Measurements from ENCODE around the gene MOBP.

The MOBP gene

GRCh38 chr3:39469945-39470344, 2.5 kb downstream of the MOBP start:
- no peaks in the 10 kb centered on the region for H3K9me2 ChIP-seq (replicated peaks; ENCODE audit: insufficient read depth, low read length)
- H3K9ac ChIP-seq (ENCODE audit: low read length), result no peak overlapping the region
- no peak overlapping the region for H3K4me2 ChIP-seq (ENCODE audit: low read depth, low read length, poor library complexity, severe bottlenecking)
- no peaks in the 10 kb centered on the region for H3F3A ChIP-seq (ENCODE audit: insufficient read depth)
- no peaks in the 10 kb centered on the region for H3K27me3 ChIP-seq (ENCODE audit: low read length)
- H4K20me1 ChIP-seq (ENCODE audit: low read depth, low read length), result no peaks in the 10 kb centered on the region; the same call in 1 of the 2 replicates
- no peaks in the 10 kb centered on the region for H3K79me2 ChIP-seq (ENCODE audit: insufficient read depth, low read length)
- no peaks in the 10 kb centered on the region for H3K9me3 ChIP-seq (ENCODE audit: insufficient read depth, low read length)
- no peak overlapping the region for H3K4me3 ChIP-seq (ENCODE audit: insufficient read depth, low read length, poor library complexity, severe bottlenecking)
- no peak overlapping the region for H3K27ac ChIP-seq (ENCODE audit: low read depth, low read length)
- TF ChIP-seq EZH2phosphoT487 (conservative IDR thresholded peaks at IDR 0.05; ENCODE audit: low read length), result no peak
- no peak for TF ChIP-seq CTCF (IDR thresholded peaks at IDR 0.05; ENCODE audit: insufficient read depth, low read length, poor library complexity, severe bottlenecking)
- no peak overlapping the region for H2AFZ ChIP-seq (ENCODE audit: low read depth, low read length, severe bottlenecking)
- H3K36me3 ChIP-seq (ENCODE audit: low read length), result no peaks in the 10 kb centered on the region

- Histone ChIP-seq H3K36me3 (ENCODE audit: low read length) (no peaks in the 10 kb centered on the region), H4K20me1 (ENCODE audit: low read depth, low read length) (no peaks in the 10 kb centered on the region), H3F3A (ENCODE audit: insufficient read depth) (no peaks in the 10 kb centered on the region), H3K4me3 (ENCODE audit: insufficient read depth, low read length, poor library complexity, severe bottlenecking) (no peak overlapping the region), H3K9ac (ENCODE audit: low read length) (no peak overlapping the region), H3K79me2 (ENCODE audit: insufficient read depth, low read length) (no peaks in the 10 kb centered on the region), H3K27me3 (ENCODE audit: low read length) (no peaks in the 10 kb centered on the region), H3K9me2 (replicated peaks; ENCODE audit: insufficient read depth, low read length) (no peaks in the 10 kb centered on the region), H2AFZ (ENCODE audit: low read depth, low read length, severe bottlenecking) (no peak overlapping the region), H3K27ac (ENCODE audit: low read depth, low read length) (no peak overlapping the region), H3K4me2 (ENCODE audit: low read depth, low read length, poor library complexity, severe bottlenecking) (no peak overlapping the region), H3K9me3 (ENCODE audit: insufficient read depth, low read length) (no peaks in the 10 kb centered on the region)
- TF ChIP-seq CTCF (IDR thresholded peaks at IDR 0.05; ENCODE audit: insufficient read depth, low read length, poor library complexity, severe bottlenecking) (no peak), EZH2phosphoT487 (conservative IDR thresholded peaks at IDR 0.05; ENCODE audit: low read length) (no peak)
Observed at GRCh38 chr3:39471652-39472051, 4.2 kb downstream of the MOBP start.

GRCh38 chr3:39473452-39474125, 6.1 kb downstream of the MOBP start:
- TF ChIP-seq EZH2phosphoT487 (conservative IDR thresholded peaks at IDR 0.05; ENCODE audit: low read length) (no peak), CTCF (IDR thresholded peaks at IDR 0.05; ENCODE audit: insufficient read depth, low read length, poor library complexity, severe bottlenecking) (no peak)
- no peaks in the 10 kb centered on the region for H3F3A ChIP-seq (ENCODE audit: insufficient read depth)
- no peak overlapping the region for H3K9ac ChIP-seq (ENCODE audit: low read length)
- no peaks in the 10 kb centered on the region for H3K36me3 ChIP-seq (ENCODE audit: low read length)
- H3K27ac ChIP-seq (ENCODE audit: low read depth, low read length), result no peak overlapping the region
- no peaks in the 10 kb centered on the region for H3K9me3 ChIP-seq (ENCODE audit: insufficient read depth, low read length)
- no peaks in the 10 kb centered on the region for H3K27me3 ChIP-seq (ENCODE audit: low read length)
- no peak overlapping the region for H2AFZ ChIP-seq (ENCODE audit: low read depth, low read length, severe bottlenecking)
- no peak overlapping the region for H3K4me2 ChIP-seq (ENCODE audit: low read depth, low read length, poor library complexity, severe bottlenecking)
- H3K9me2 ChIP-seq (replicated peaks; ENCODE audit: insufficient read depth, low read length), result no peaks in the 10 kb centered on the region
- H3K79me2 ChIP-seq (ENCODE audit: insufficient read depth, low read length), result no peaks in the 10 kb centered on the region
- H3K4me3 ChIP-seq (ENCODE audit: insufficient read depth, low read length, poor library complexity, severe bottlenecking), result no peak overlapping the region
- H4K20me1 ChIP-seq (ENCODE audit: low read depth, low read length), result no peaks in the 10 kb centered on the region

Measured in SU-DHL-6 (cell line).